Fibroblast of gingiva (primary cell): Measurements from ENCODE around the gene CCDC38.

Experiments
- DNase-seq: peaks from one replicate; pipeline ENCODE4 v3.0.0-alpha.2; 2011; ENCODE audit warnings: low read depth

The CCDC38 gene

GRCh38 chr12:95960241-95960640, 17.8 kb upstream of the CCDC38 start:
- DNase-seq, result no peak

- no peak for DNase-seq
These were observed 16.7 kb upstream of the CCDC38 start for GRCh38 chr12:95959107-95959506.

GRCh38 chr12:95956557-95957145, 14.2 kb upstream of the CCDC38 start:
- DNase-seq, result no peak

GRCh38 chr12:95955549-95956159, 13.2 kb upstream of the CCDC38 start:
- DNase-seq, result no peak

- DNase-seq, result no peak
These were observed 10.6 kb upstream of the CCDC38 start for GRCh38 chr12:95953000-95953399.

GRCh38 chr12:95951515-95951914, 9.1 kb upstream of the CCDC38 start:
- no peak for DNase-seq

GRCh38 chr12:95949477-95950206, 7.2 kb upstream of the CCDC38 start:
- no peak for DNase-seq

GRCh38 chr12:95944108-95944704, 1.8 kb upstream of the CCDC38 start:
- no peak for DNase-seq

- DNase-seq, result peak; percentile 49
These were observed 972 bp upstream of the CCDC38 start, which contains the start of gene AMDHD1 for GRCh38 chr12:95943330-95943842. Gene AMDHD1, plus strand, starts transcription at chr12:95943331. Its CDS starts 68 bp downstream, at chr12:95943399.

- DNase-seq, result no peak
These were observed 302 bp downstream of the CCDC38 start for GRCh38 chr12:95942101-95942523.

- DNase-seq, result no peak
These were observed 1.9 kb downstream of the CCDC38 start for GRCh38 chr12:95940514-95940913.

- peak; percentile 6 for DNase-seq
These were observed 20.2 kb downstream of the CCDC38 start for GRCh38 chr12:95922231-95922630.

GRCh38 chr12:95919110-95919509, 23.3 kb downstream of the CCDC38 start:
- no peak for DNase-seq

- DNase-seq, result peak; percentile 47
These were observed 24.0 kb downstream of the CCDC38 start for GRCh38 chr12:95918194-95918993.

GRCh38 chr12:95909871-95910270, 32.5 kb downstream of the CCDC38 start:
- no peak for DNase-seq

- DNase-seq, result peak; percentile 4
These were observed 33.8 kb downstream of the CCDC38 start for GRCh38 chr12:95908573-95908972.

- no peak for DNase-seq
These were observed 44.3 kb downstream of the CCDC38 start for GRCh38 chr12:95898081-95898480.

- DNase-seq, result no peak
These were observed 45.6 kb downstream of the CCDC38 start for GRCh38 chr12:95896846-95897245.

GRCh38 chr12:95890958-95891357, 51.5 kb downstream of the CCDC38 start:
- no peak for DNase-seq

- DNase-seq, result no peak
These were observed 55.1 kb downstream of the CCDC38 start for GRCh38 chr12:95887311-95887710.

- DNase-seq, result no peak
These were observed 57.4 kb downstream of the CCDC38 start for GRCh38 chr12:95884998-95885397.

GRCh38 chr12:95882873-95883272, 59.5 kb downstream of the CCDC38 start:
- no peak for DNase-seq
